Prostate gland (tissue), 2 donors: Measurements from ENCODE around the gene ARHGEF28. TPM values are rescaled to one million over a fixed set of nuclear protein-coding genes. Genes with fewer than 3 reads are reported as not detected.

Source experiments
- DNase-seq: peaks from one replicate; pipeline ENCODE4 v3.0.0-alpha.2; 2019; ENCODE audit warnings: low spot score
- H3K27ac ChIP-seq, 2 donors: fragments of 200-600 bp; sonication (generic); 2 replicates each; pipeline ENCODE4 v1.5.1; 2017 to 2019
- H3K27me3 ChIP-seq: fragments of 200-600 bp; sonication (generic); replicated peaks from 2 replicates; pipeline ENCODE4 v1.5.1; 2019; ENCODE audit not compliant: insufficient read depth
- H3K36me3 ChIP-seq, 2 donors: fragments of 200-600 bp; sonication (generic); 1 replicate in 1 of 2; 2 replicates in 1 of 2; pipeline versions ENCODE4 v1.5.1 to v1.8.1; 2017 to 2019
- H3K4me1 ChIP-seq: fragments of 200-600 bp; sonication (generic); replicated peaks from 2 replicates; pipeline ENCODE4 v1.5.1; 2019
- H3K4me3 ChIP-seq, 2 donors: fragments of 200-600 bp; sonication (generic); 2 replicates each; pipeline ENCODE4 v1.5.1; 2017 to 2019
- H3K9me3 ChIP-seq: fragments of 200-600 bp; sonication (generic); 2 replicates; pipeline ENCODE4 v1.5.1; 2017
- CTCF ChIP-seq, 4 experiments: fragments of 200-600 bp in 2 of 4; fragments of 450-650 bp in 2 of 4; sonication (generic) in 2 of 4; IDR thresholded peaks; 1 replicate in 3 of 4; 2 replicates in 1 of 4; pipeline ENCODE4 v1.5.1; 2016 to 2019; ENCODE audit warnings: antibody characterized with exemption in 4 of 4, mild to moderate bottlenecking in 2 of 4, moderate library complexity in 2 of 4
- POLR2A ChIP-seq: fragments of 450-650 bp; IDR thresholded peaks from one replicate; pipeline ENCODE4 v1.6.1; 2016; ENCODE audit warnings: antibody characterized with exemption, mild to moderate bottlenecking
- POLR2AphosphoS5 ChIP-seq: sonication (generic); formaldehyde crosslinking; IDR thresholded peaks from one replicate; pipeline ENCODE4 v1.6.1; 2017; ENCODE audit warnings: antibody characterized with exemption
- WGBS: methylation state at CpG from one replicate; pipeline ENCODE4 v1.1.5; 2018; 5-methylcytosine and 5-hydroxymethylcytosine counted together
- intact Hi-C: fragments of 100-400 bp; cut with DNase I; formaldehyde crosslinking; loops from one replicate; pipeline ENCODE4 v1.14.2; 2022
- total RNA-seq, 2 donors: library from RNA; depleted of rRNA; stranded (reverse); fragments of >200 nt; gene quantifications; one replicate each; pipeline ENCODE4 v1.1.0, GENCODE V29; 2016

ARHGEF28 gene
- total RNA-seq, 2 donors from 2014 or later: 18.9 to 28.3 TPM

- WGBS: 51% methylated on average over 4 of the region's 4 CpGs
- intact Hi-C loops: no loop called here
- TF ChIP-seq POLR2AphosphoS5: no peak
- TF ChIP-seq POLR2A: no peak
- TF ChIP-seq CTCF (IDR thresholded peaks at IDR 0.05): no peak
These were observed 165.4 kb downstream of the ARHGEF28 start for GRCh38 chr5:73791389-73791788.

GRCh38 chr5:73792687-73793320 is 166.8 kb downstream of the ARHGEF28 start:
- H3K4me3 ChIP-seq: no peak overlapping the region
- no peak overlapping the region for H3K27ac ChIP-seq
- intact Hi-C loops: loop anchor here (1.0 kb wide), 1 partner anchor 202 kb away; no protein-coding TSS in a partner anchor
- no peaks in the 10 kb centered on the region for H3K27me3 ChIP-seq
- 4% methylated on average over 2 of the region's 2 CpGs for WGBS
- H3K4me1 ChIP-seq: no peaks in the 10 kb centered on the region
- no peaks in the 10 kb centered on the region for H3K9me3 ChIP-seq
- DNase-seq: peak; percentile 60
- no peaks in the 10 kb centered on the region for H3K36me3 ChIP-seq
- TF ChIP-seq CTCF (IDR thresholded peaks at IDR 0.05): peak; percentile 71 to 93 (median 92)
- no peak for TF ChIP-seq POLR2AphosphoS5

More at GRCh38 chr5:73791389-73791788, 165.4 kb downstream of the ARHGEF28 start:
- Histone ChIP-seq H3K4me3 (no peak overlapping the region), H3K36me3 (no peaks in the 10 kb centered on the region), H3K9me3 (no peaks in the 10 kb centered on the region), H3K27me3 (no peaks in the 10 kb centered on the region), H3K27ac (no peak overlapping the region), H3K4me1 (no peaks in the 10 kb centered on the region)
- DNase-seq: no peak

- Histone ChIP-seq H3K27me3 (no peaks in the 10 kb centered on the region), H3K9me3 (no peaks in the 10 kb centered on the region), H3K4me1 (no peaks in the 10 kb centered on the region), H3K27ac (no peak overlapping the region), H3K36me3 (no peaks in the 10 kb centered on the region), H3K4me3 (no peak overlapping the region)
- no peak for DNase-seq
- 89% methylated on average over 5 of the region's 5 CpGs for WGBS
- intact Hi-C loops: no loop called here
- TF ChIP-seq POLR2AphosphoS5 (no peak), CTCF (IDR thresholded peaks at IDR 0.05) (no peak), POLR2A (no peak)
These were observed 167.9 kb downstream of the ARHGEF28 start for GRCh38 chr5:73793911-73794310.

- Histone ChIP-seq H3K4me3 (no peak overlapping the region), H3K27me3 (no peaks in the 10 kb centered on the region), H3K27ac (no peak overlapping the region), H3K36me3 (no peaks in the 10 kb centered on the region), H3K4me1 (no peaks in the 10 kb centered on the region), H3K9me3 (no peaks in the 10 kb centered on the region)
- 62% methylated on average over 11 of the region's 11 CpGs for WGBS
- DNase-seq: no peak
- intact Hi-C loops: no loop called here
- no peak for TF ChIP-seq CTCF (IDR thresholded peaks at IDR 0.05)
- TF ChIP-seq POLR2A: no peak
- TF ChIP-seq POLR2AphosphoS5: no peak
These were observed 170.5 kb downstream of the ARHGEF28 start for GRCh38 chr5:73796164-73797131.
